Measurements from ENCODE around the gene LINGO4.

Gene LINGO4

DNA sequence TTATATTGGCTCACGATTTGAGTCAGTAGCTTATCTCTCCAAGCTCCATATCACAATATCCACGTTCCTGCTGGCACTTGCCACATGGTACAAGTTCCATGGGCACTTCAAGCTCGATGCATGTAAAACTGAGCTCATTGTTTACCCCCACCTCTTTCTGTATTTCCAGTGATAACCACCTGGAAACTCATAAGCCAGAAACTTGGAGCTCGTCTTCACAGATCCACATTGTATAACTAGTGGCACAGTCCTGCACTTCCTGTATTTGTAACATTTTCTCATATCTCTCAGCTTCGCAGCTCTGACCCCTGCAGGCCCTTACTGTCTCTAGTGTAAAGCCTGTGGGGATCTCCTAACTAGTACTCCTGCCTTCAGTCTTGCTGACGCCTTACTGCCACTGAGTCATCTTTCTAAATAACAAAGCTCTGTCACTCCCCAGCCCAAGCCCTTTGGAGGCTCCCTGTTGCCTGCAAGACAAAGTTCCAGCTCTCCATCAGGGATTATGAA, 40.9 kb upstream of the LINGO4 start:
- peaks cover 12% of the 10 kb centered on the region for H3K27me3 ChIP-seq
- no peak for TF ChIP-seq Cebpa-rat (IDR thresholded peaks at IDR 0.05)
- no peak overlapping the region for H3K9ac ChIP-seq
- no peaks in the 10 kb centered on the region for H3K36me3 ChIP-seq
- peaks cover 24% of the 10 kb centered on the region for H3K4me1 ChIP-seq
- H4K20me1 ChIP-seq: no peaks in the 10 kb centered on the region
- no peak overlapping the region for H3K4me3 ChIP-seq
- no peak overlapping the region for H3K4me2 ChIP-seq
- H3K27ac ChIP-seq: no peak overlapping the region
- no peaks in the 10 kb centered on the region for H3K9me3 ChIP-seq

GRCh38 chr1:151843398-151843797, 38.2 kb upstream of the LINGO4 start:
- H3K4me2 ChIP-seq: no peak overlapping the region

GRCh38 chr1:151841141-151841540, 35.9 kb upstream of the LINGO4 start:
- Histone ChIP-seq H3K4me2 (no peak overlapping the region), H3K9me3 (no peaks in the 10 kb centered on the region)

More at GRCh38 chr1:151843398-151843797, 38.2 kb upstream of the LINGO4 start:
- no peak for TF ChIP-seq Cebpa-rat (IDR thresholded peaks at IDR 0.05)
- Histone ChIP-seq H3K27ac (no peak overlapping the region), H3K36me3 (no peaks in the 10 kb centered on the region), H3K4me1 (peaks cover 33% of the 10 kb centered on the region), H3K9me3 (no peaks in the 10 kb centered on the region), H3K27me3 (peaks cover 39% of the 10 kb centered on the region), H3K9ac (no peak overlapping the region), H4K20me1 (peaks cover 7% of the 10 kb centered on the region), H3K4me3 (no peak overlapping the region)

GRCh38 chr1:151840421-151840820, 35.2 kb upstream of the LINGO4 start:
- no peaks in the 10 kb centered on the region for H3K9me3 ChIP-seq
- H3K9ac ChIP-seq: no peak overlapping the region
- H3K4me2 ChIP-seq: peak overlapping the region; percentile 98; the same call in 1 of the 2 replicates
- TF ChIP-seq Cebpa-rat (IDR thresholded peaks at IDR 0.05): no peak
- no peak overlapping the region; the same call in 1 of the 2 replicates for H3K4me3 ChIP-seq
- H3K27ac ChIP-seq: no peak overlapping the region
- H3K27me3 ChIP-seq: peaks cover 63% of the 10 kb centered on the region
- no peaks in the 10 kb centered on the region for H3K36me3 ChIP-seq
- H3K4me1 ChIP-seq: peaks cover 48% of the 10 kb centered on the region
- H4K20me1 ChIP-seq: peaks cover 22% of the 10 kb centered on the region

More at GRCh38 chr1:151841141-151841540, 35.9 kb upstream of the LINGO4 start:
- Histone ChIP-seq H3K27ac (no peak overlapping the region), H3K36me3 (no peaks in the 10 kb centered on the region), H4K20me1 (peaks cover 22% of the 10 kb centered on the region), H3K9ac (no peak overlapping the region), H3K27me3 (peaks cover 62% of the 10 kb centered on the region), H3K4me1 (peaks cover 45% of the 10 kb centered on the region), H3K4me3 (no peak overlapping the region)
- no peak for TF ChIP-seq Cebpa-rat (IDR thresholded peaks at IDR 0.05)

- H3K9ac ChIP-seq: no peak within 1 kb of the TSS
- H3K27ac ChIP-seq: no peak within 1 kb of the TSS
- H3K4me3 ChIP-seq: peak within 1 kb of the TSS; percentile 67
- H3K27me3 ChIP-seq: peaks cover 63% of the 10 kb centered on the region
- H3K4me1 ChIP-seq: peaks cover 53% of the 10 kb centered on the region
- H3K36me3 ChIP-seq: no peaks in the 10 kb centered on the region
- no peak for TF ChIP-seq Cebpa-rat (IDR thresholded peaks at IDR 0.05)
- peaks cover 22% of the 10 kb centered on the region for H4K20me1 ChIP-seq
- H3K9me3 ChIP-seq: no peaks in the 10 kb centered on the region
- H3K4me2 ChIP-seq: peak within 1 kb of the TSS; percentile 98
Measured at GRCh38 chr1:151839457-151840403, 34.5 kb upstream of the LINGO4 start, which contains the start of gene C2CD4D. TSS of gene C2CD4D (minus strand) at chr1:151839820. CDS start at chr1:151838989, 831 bp downstream.

DNA sequence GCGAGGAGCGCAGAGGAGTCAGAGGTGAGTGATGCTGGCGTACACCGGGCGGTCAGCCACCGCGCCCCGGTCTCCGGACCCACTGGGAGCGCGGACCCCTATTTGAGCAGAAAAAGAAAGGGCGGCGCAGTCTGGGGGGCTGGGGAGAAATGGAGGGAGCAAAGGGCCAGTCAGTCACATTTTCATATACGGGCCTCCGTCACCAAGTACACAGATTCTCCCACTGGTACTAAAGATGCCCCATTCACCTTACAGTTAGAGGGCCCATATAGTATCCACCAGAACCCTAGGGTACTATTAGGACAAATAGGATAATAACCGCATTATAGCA, 33.8 kb upstream of the LINGO4 start:
- peak overlapping the region; percentile 98 for H3K4me2 ChIP-seq
- peaks cover 60% of the 10 kb centered on the region for H3K4me1 ChIP-seq
- no peak overlapping the region for H3K27ac ChIP-seq
- H3K27me3 ChIP-seq: peaks cover 63% of the 10 kb centered on the region
- no peak for TF ChIP-seq Cebpa-rat (IDR thresholded peaks at IDR 0.05)
- no peak overlapping the region for H3K9ac ChIP-seq
- H3K36me3 ChIP-seq: no peaks in the 10 kb centered on the region
- H3K9me3 ChIP-seq: no peaks in the 10 kb centered on the region
- H3K4me3 ChIP-seq: peak overlapping the region; percentile 67
- H4K20me1 ChIP-seq: peaks cover 22% of the 10 kb centered on the region

DNA sequence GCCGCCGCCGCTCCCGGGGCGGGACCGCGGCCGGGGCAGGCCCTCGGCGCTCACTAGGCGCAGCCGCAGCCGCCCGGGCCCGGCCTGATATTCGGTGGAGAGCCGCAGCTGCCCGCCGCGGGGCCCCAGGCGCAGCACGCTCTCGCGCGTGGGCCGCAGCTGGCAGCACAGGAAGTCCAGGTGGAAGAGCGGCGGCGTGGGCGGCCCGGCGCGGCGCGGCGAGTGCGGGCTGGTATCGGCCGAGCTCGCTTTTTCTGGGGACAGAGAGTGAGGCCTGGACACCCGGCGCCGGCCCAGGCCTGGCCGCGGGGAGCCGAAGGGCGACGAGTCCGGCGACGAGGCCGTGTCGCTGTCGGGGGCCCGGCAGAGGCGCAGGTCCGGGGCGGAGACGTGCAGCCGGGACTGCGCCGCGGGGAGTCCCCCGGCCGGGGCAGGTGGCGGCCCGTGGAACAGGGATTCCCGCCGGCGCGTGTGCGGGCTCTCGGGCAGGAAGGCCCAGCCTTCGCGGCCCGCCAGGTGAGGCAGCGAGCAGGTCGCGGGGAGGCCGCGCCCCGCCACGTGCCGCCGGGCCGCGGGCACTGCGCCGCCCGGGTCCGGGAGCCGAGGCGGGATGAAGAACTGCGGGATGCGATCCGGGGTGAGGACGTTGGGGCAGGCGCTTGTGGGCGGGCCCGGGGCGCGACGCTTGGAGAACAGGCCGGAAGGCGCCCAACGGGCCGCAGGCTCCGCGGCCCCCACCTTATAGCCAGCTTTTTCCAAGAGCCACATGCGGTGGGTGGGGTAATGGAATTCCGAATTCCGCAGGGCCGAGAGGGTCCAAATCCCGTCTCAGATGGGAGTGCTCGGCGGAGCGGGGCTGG, 33.2 kb upstream of the LINGO4 start:
- TF ChIP-seq Cebpa-rat (IDR thresholded peaks at IDR 0.05): no peak
- Histone ChIP-seq H3K9ac (peak overlapping the region; percentile 60), H3K4me2 (peak overlapping the region; percentile 98), H4K20me1 (peaks cover 22% of the 10 kb centered on the region), H3K4me1 (peaks cover 66% of the 10 kb centered on the region), H3K4me3 (peak overlapping the region; percentile 67), H3K27me3 (peaks cover 63% of the 10 kb centered on the region), H3K9me3 (no peaks in the 10 kb centered on the region), H3K27ac (no peak overlapping the region), H3K36me3 (no peaks in the 10 kb centered on the region)

DNA sequence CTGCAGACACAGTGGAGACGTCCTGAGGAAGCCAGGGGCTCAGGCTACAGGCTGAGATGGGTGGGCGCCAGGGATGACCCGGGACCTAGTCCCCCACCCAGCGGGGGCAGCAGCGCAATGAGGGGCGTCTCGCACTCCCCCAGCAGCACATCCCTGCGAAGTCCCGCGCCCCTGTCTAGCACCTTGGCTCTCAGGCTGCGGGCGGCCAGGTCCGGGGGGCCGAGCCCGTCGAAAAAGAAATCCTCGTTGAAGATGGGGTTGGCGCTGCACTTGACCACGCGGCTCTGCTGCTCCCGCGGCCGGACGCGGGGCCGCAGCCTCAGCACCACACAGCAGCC, 32.6 kb upstream of the LINGO4 start:
- Histone ChIP-seq H3K27me3 (peaks cover 63% of the 10 kb centered on the region), H3K4me3 (peak overlapping the region; percentile 67), H3K9ac (peak overlapping the region; percentile 60), H3K9me3 (no peaks in the 10 kb centered on the region), H3K4me1 (peaks cover 72% of the 10 kb centered on the region), H4K20me1 (peaks cover 22% of the 10 kb centered on the region), H3K36me3 (no peaks in the 10 kb centered on the region), H3K27ac (no peak overlapping the region), H3K4me2 (peak overlapping the region; percentile 98)
- no peak for TF ChIP-seq Cebpa-rat (IDR thresholded peaks at IDR 0.05)

DNA sequence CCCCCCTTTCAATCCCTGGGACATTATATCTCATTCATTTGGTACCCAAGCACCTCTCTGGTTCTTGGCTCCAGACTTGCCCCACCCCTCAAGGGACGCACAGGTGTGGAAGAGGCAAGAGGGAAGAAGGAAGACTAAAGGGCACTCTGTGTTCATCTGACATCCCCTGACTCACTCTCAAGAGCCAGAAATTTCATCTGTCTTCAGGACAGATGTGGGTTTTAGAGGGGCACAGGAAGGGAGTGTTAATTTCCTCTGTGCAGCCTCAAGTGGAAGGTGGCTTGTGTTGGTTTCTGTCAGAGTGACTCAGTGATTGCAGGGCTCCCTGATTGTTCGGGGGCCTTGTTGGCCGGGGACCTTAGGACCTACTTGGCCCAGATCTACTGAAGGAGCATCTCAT, 32.0 kb upstream of the LINGO4 start:
- H3K27me3 ChIP-seq: peaks cover 62% of the 10 kb centered on the region
- H3K4me3 ChIP-seq: 0 out of 2 replicates have a peak overlapping the region, but pooled peaks have one; percentile 67
- no peak overlapping the region for H3K27ac ChIP-seq
- H3K36me3 ChIP-seq: no peaks in the 10 kb centered on the region
- peak overlapping the region; percentile 98 for H3K4me2 ChIP-seq
- no peaks in the 10 kb centered on the region for H3K9me3 ChIP-seq
- peaks cover 78% of the 10 kb centered on the region for H3K4me1 ChIP-seq
- H3K9ac ChIP-seq: no peak overlapping the region
- no peak for TF ChIP-seq Cebpa-rat (IDR thresholded peaks at IDR 0.05)
- H4K20me1 ChIP-seq: peaks cover 22% of the 10 kb centered on the region

All from BLaER1 (cell line).